OCI-LY3 (cell line): ENCODE measurements around the gene MPG.

ENCODE experiments used
- CTCF ChIP-seq: fragments of 200-600, 300-600 bp; sonication (generic); IDR thresholded peaks from 2 replicates; pipeline ENCODE4 v1.5.1; 2014; ENCODE audit warnings: antibody characterized with exemption, low read length, low read depth
- EZH2phosphoT487 ChIP-seq: fragments of 200-600 bp; shearing (Covaris generic); IDR thresholded peaks from 2 replicates; pipeline ENCODE4 v1.6.1; 2018; ENCODE audit warnings: antibody characterized with exemption, mixed run types, low read depth

- TF ChIP-seq CTCF (no peak), EZH2phosphoT487 (no peak)
Measured at GRCh38 chr16:45454-45853, 32.6 kb upstream of the MPG start.
